OCI-LY1 (cell line): ENCODE data around the gene FRAS1.

ENCODE experiments used
- EZH2 ChIP-seq: fragments of 200-600 bp; sonication (generic), shearing (Covaris generic); IDR thresholded peaks from 2 replicates; pipeline ENCODE4 v1.8.0; 2017; ENCODE audit warnings: borderline replicate concordance, mixed run types, mild to moderate bottlenecking, antibody characterized with exemption, low read length, moderate library complexity, mixed read lengths
- TF ChIP-seq, protein P1 (sequence below): fragments of 200-600 bp; sonication (generic), shearing (Covaris generic); IDR thresholded peaks from 2 replicates; pipeline ENCODE4 v1.5.1; 2017; ENCODE audit warnings: mild to moderate bottlenecking, antibody characterized with exemption, low read length, moderate library complexity, mixed read lengths

DNA sequence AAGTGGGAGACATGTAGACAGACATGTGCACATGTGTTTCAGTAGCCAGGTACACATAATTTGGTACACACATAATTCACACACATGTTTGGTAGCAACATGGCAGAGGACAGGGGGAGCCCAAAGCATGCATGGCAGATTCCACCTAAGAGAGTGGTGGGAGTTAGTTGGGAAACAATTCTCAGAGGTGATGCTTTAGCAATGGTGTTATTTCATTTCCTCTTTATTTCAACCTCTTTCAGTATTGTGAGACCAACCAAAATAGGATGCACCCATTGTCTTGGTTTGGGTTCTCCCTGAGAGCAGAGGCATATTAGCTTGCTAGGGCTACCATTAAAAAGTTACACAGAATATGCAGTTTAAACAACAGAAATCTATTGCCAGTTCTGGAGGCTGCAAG, 402.2 kb downstream of the FRAS1 start:
- TF ChIP-seq, protein P1, sequence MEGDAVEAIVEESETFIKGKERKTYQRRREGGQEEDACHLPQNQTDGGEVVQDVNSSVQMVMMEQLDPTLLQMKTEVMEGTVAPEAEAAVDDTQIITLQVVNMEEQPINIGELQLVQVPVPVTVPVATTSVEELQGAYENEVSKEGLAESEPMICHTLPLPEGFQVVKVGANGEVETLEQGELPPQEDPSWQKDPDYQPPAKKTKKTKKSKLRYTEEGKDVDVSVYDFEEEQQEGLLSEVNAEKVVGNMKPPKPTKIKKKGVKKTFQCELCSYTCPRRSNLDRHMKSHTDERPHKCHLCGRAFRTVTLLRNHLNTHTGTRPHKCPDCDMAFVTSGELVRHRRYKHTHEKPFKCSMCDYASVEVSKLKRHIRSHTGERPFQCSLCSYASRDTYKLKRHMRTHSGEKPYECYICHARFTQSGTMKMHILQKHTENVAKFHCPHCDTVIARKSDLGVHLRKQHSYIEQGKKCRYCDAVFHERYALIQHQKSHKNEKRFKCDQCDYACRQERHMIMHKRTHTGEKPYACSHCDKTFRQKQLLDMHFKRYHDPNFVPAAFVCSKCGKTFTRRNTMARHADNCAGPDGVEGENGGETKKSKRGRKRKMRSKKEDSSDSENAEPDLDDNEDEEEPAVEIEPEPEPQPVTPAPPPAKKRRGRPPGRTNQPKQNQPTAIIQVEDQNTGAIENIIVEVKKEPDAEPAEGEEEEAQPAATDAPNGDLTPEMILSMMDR: no peak
- TF ChIP-seq EZH2: no peak
